HepG2 (cell line): Measurements from ENCODE around the gene MRO. TPM values are rescaled to one million over a fixed set of nuclear protein-coding genes. Genes with fewer than 3 reads are reported as not detected.
A peak's percentile ranks its signal among the peaks of the same experiment; 100 is the strongest.

ENCODE experiments used
- CREB1 ChIP-seq, 2 experiments: fragments of 450-650 bp in 1 of 2; IDR thresholded peaks; 2 replicates each; pipeline ENCODE4 v1.6.1; 2016 to 2017; ENCODE audit warnings: control low read depth in 1 of 2, mild to moderate bottlenecking in 1 of 2, missing compliant biosample characterization in 1 of 2, missing genetic modification characterization in 1 of 2
- KDM6A ChIP-seq: IDR thresholded peaks from 2 replicates; pipeline ENCODE4 v1.6.1; 2016; ENCODE audit warnings: low read depth
- MYC ChIP-seq: sonication (generic); formaldehyde crosslinking; IDR thresholded peaks from 2 replicates; pipeline ENCODE4 v1.9.0; 2021; ENCODE audit warnings: missing genetic modification reagents, borderline replicate concordance
- NCOA1 ChIP-seq: sonication (generic); formaldehyde crosslinking; IDR thresholded peaks from 2 replicates; pipeline ENCODE4 v1.9.0; 2021; ENCODE audit warnings: missing genetic modification reagents
- PATZ1 ChIP-seq: sonication (generic); formaldehyde crosslinking; IDR thresholded peaks from 2 replicates; pipeline ENCODE4 v1.4.0; 2020; ENCODE audit warnings: missing genetic modification reagents
- PAWR ChIP-seq: sonication (generic); formaldehyde crosslinking; IDR thresholded peaks from 2 replicates; pipeline ENCODE4 v1.4.0; 2020; ENCODE audit warnings: missing genetic modification reagents, mild to moderate bottlenecking, borderline replicate concordance
- RXRA ChIP-seq: sonication (generic); formaldehyde crosslinking; IDR thresholded peaks from 2 replicates; pipeline ENCODE4 v1.5.1; 2020; ENCODE audit warnings: missing genetic modification reagents
- USF2 ChIP-seq, 2 experiments: sonication (generic) in 1 of 2; formaldehyde crosslinking in 1 of 2; IDR thresholded peaks; 2 replicates each; pipeline versions ENCODE4 v1.5.1 to v1.6.1; 2011 to 2020; ENCODE audit warnings: borderline replicate concordance in 1 of 2, low read depth in 1 of 2, low read length in 1 of 2, mild to moderate bottlenecking in 1 of 2, missing genetic modification reagents in 1 of 2, moderate library complexity in 1 of 2
- YEATS2 ChIP-seq: sonication (generic); formaldehyde crosslinking; IDR thresholded peaks from 2 replicates; pipeline ENCODE4 v1.4.0; 2020; ENCODE audit warnings: missing genetic modification reagents, borderline replicate concordance
- ZBTB46 ChIP-seq: sonication (generic); formaldehyde crosslinking; IDR thresholded peaks from 2 replicates; pipeline ENCODE4 v1.4.0; 2020; ENCODE audit warnings: mild to moderate bottlenecking, missing genetic modification reagents, borderline replicate concordance
- ZFP36L1 ChIP-seq: sonication (generic); formaldehyde crosslinking; IDR thresholded peaks from 2 replicates; pipeline ENCODE4 v1.8.0; 2022; ENCODE audit warnings: mild to moderate bottlenecking, missing genetic modification reagents, moderate library complexity
- ZNF20 ChIP-seq: sonication (generic); formaldehyde crosslinking; IDR thresholded peaks from 2 replicates; pipeline ENCODE4 v1.4.0; 2020; ENCODE audit warnings: mild to moderate bottlenecking, moderate library complexity, missing genetic modification reagents
- ZNF232 ChIP-seq: sonication (generic); formaldehyde crosslinking; IDR thresholded peaks from 2 replicates; pipeline ENCODE4 v1.4.0; 2020; ENCODE audit warnings: missing genetic modification reagents, borderline replicate concordance
- ZNF296 ChIP-seq: sonication (generic); formaldehyde crosslinking; conservative IDR thresholded peaks from 2 replicates; pipeline ENCODE4 v1.5.0; 2020; ENCODE audit warnings: mild to moderate bottlenecking, missing genetic modification reagents
- ZNF3 ChIP-seq: IDR thresholded peaks from 2 replicates; pipeline ENCODE4 v1.7.0; 2017; ENCODE audit warnings: inconsistent platforms
- ZNF317 ChIP-seq: sonication (generic); formaldehyde crosslinking; IDR thresholded peaks from 2 replicates; pipeline ENCODE4 v1.5.0; 2020; ENCODE audit warnings: mild to moderate bottlenecking, missing genetic modification reagents
- ZNF501 ChIP-seq: sonication (generic); formaldehyde crosslinking; IDR thresholded peaks from 2 replicates; pipeline ENCODE4 v1.5.1; 2020; ENCODE audit warnings: mild to moderate bottlenecking, moderate library complexity, missing genetic modification reagents
- ZNF598 ChIP-seq: sonication (generic); formaldehyde crosslinking; IDR thresholded peaks from 2 replicates; pipeline ENCODE4 v1.5.1; 2020; ENCODE audit warnings: mild to moderate bottlenecking, missing genetic modification reagents, borderline replicate concordance
- ZNF772 ChIP-seq: sonication (generic); formaldehyde crosslinking; IDR thresholded peaks from 2 replicates; pipeline ENCODE4 v1.5.0; 2020; ENCODE audit warnings: mild to moderate bottlenecking, missing genetic modification reagents
- ZNF782 ChIP-seq: sonication (generic); formaldehyde crosslinking; IDR thresholded peaks from 2 replicates; pipeline ENCODE4 v1.4.0; 2020; ENCODE audit warnings: missing genetic modification reagents, mild to moderate bottlenecking, borderline replicate concordance
- ZSCAN5A ChIP-seq: sonication (generic); formaldehyde crosslinking; IDR thresholded peaks from 2 replicates; pipeline ENCODE4 v1.8.0; 2022; ENCODE audit warnings: mild to moderate bottlenecking, missing genetic modification reagents, borderline replicate concordance
- polyA plus RNA-seq, 8 experiments: library from polyadenylated mRNA; depleted of rRNA in 3 of 8; stranded (reverse) in 7 of 8; unstranded in 1 of 8; fragments of >200 nt; fragmentation: Illumina TruSeq in 4 of 8; extraction: Trizol in 4 of 8; gene quantifications; 2 replicates each; pipeline versions ENCODE4 v1.2.1 to v1.2.3, GENCODE V29; 2011 to 2016; ENCODE audit warnings: low read depth in 4 of 8, missing spikeins in 1 of 8, mixed read lengths in 1 of 8; ENCODE audit not compliant: insufficient read depth in 1 of 8
- total RNA-seq, 5 experiments: library from RNA; depleted of rRNA; stranded (reverse); fragments of >200 nt; fragmentation: Illumina TruSeq; extraction: Trizol; gene quantifications; 2 replicates each; pipeline ENCODE4 v1.2.3, GENCODE V29; 2016; ENCODE audit warnings: low read depth in 1 of 5

Gene MRO
- total and polyA plus RNA-seq, 2 of the 13 experiments (the other 11 are each of a cell fraction or from before 2014, with no cell fraction given), result not detected

GRCh38 chr18:50819728-50820378, at the start of gene MRO (continued):
- TF ChIP-seq PAWR, result no peak
- TF ChIP-seq ZNF772 (CRISPR knock-in tag), result 0 out of 2 replicates have a peak, but pooled peaks have one; percentile 53
- no peak for TF ChIP-seq ZSCAN5A (CRISPR knock-in tag)
- peak; percentile 30; the same call in 1 of the 2 replicates for TF ChIP-seq MYC (CRISPR knock-in tag)
- no peak for TF ChIP-seq ZBTB46 (CRISPR knock-in tag)
- no peak for TF ChIP-seq ZNF782 (CRISPR knock-in tag)
- 0 out of 2 replicates have a peak, but pooled peaks have one; percentile 24 for TF ChIP-seq ZNF598 (CRISPR knock-in tag)
- TF ChIP-seq PATZ1 (CRISPR knock-in tag), result no peak
- TF ChIP-seq KDM6A (CRISPR knock-in tag), result no peak
- TF ChIP-seq NCOA1 (CRISPR knock-in tag), result no peak
- no peak for TF ChIP-seq CREB1 (IDR thresholded peaks at IDR 0.05)
- no peak for TF ChIP-seq CREB1 (CRISPR knock-in tag; IDR thresholded peaks at IDR 0.05)
- peak; percentile 72 for TF ChIP-seq ZNF501
- TF ChIP-seq ZFP36L1 (CRISPR knock-in tag), result 0 out of 2 replicates have a peak, but pooled peaks have one; percentile 43
- TF ChIP-seq ZNF232 (CRISPR knock-in tag), result no peak
- no peak for TF ChIP-seq ZNF20 (CRISPR knock-in tag)
- peak; percentile 46; the same call in 1 of the 2 replicates for TF ChIP-seq RXRA (CRISPR knock-in tag)
- TF ChIP-seq YEATS2 (CRISPR knock-in tag), result peak; percentile 66; the same call in 1 of the 2 replicates
- no peak for TF ChIP-seq ZNF317 (CRISPR knock-in tag)
- no peak for TF ChIP-seq USF2 (IDR thresholded peaks at IDR 0.05; ENCODE audit: low read depth, low read length)
- 0 out of 2 replicates have a peak, but pooled peaks have one; percentile 18 for TF ChIP-seq USF2 (CRISPR knock-in tag; IDR thresholded peaks at IDR 0.05; ENCODE audit: borderline replicate concordance)
- TF ChIP-seq ZNF296 (CRISPR knock-in tag), result no peak
- TF ChIP-seq ZNF3, result no peak
